ENCODE results near the gene SORBS1. TPM values are rescaled to one million over a fixed set of nuclear protein-coding genes. Genes with fewer than 3 reads are reported as not detected.
A peak's percentile ranks its signal among the peaks of the same experiment; 100 is the strongest.

Gene SORBS1
- total RNA-seq, 1 experiment from 2014 or later, result 39.9 TPM

GRCh38 chr10:95604630-95605029, 43.5 kb upstream of the SORBS1 start (continued):
- TF ChIP-seq ZBTB43 (CRISPR knock-in tag; IDR thresholded peaks at IDR 0.05) (no peak), MLX (CRISPR knock-in tag; IDR thresholded peaks at IDR 0.05) (no peak), ZNF121 (CRISPR knock-in tag; IDR thresholded peaks at IDR 0.05) (no peak)

GRCh38 chr10:95602382-95602781, 41.2 kb upstream of the SORBS1 start:
- DNase-seq (ENCODE audit: low spot score), result no peak
- ATAC-seq, result no peak
- H3K27me3 Mint-ChIP-seq (ENCODE audit: low read depth), result no peaks in the 10 kb centered on the region
- peaks cover 6% of the 10 kb centered on the region for H3K36me3 Mint-ChIP-seq
- no peak overlapping the region for H3K4me3 Mint-ChIP-seq
- ChIA-PET POLR2A (no interaction called here), CTCF (interaction anchor here (1.2 to 10.6 kb wide), 8 partner anchors 42 to 469 kb away, joined by 5 to 166 read pairs (median 12); partner anchors contain the start of genes SORBS1 and TCTN3)
- peaks cover 14% of the 10 kb centered on the region for H3K4me1 Mint-ChIP-seq
- H3K9me3 Mint-ChIP-seq, result no peaks in the 10 kb centered on the region
- H3K27ac Mint-ChIP-seq, result no peak overlapping the region
- TF ChIP-seq SMAD3 (CRISPR knock-in tag; IDR thresholded peaks at IDR 0.05; ENCODE audit: borderline replicate concordance), result no peak
- TF ChIP-seq FOXJ3 (CRISPR knock-in tag; IDR thresholded peaks at IDR 0.05; ENCODE audit: borderline replicate concordance), result no peak
- TF ChIP-seq ZNF425 (CRISPR knock-in tag; conservative IDR thresholded peaks at IDR 0.05), result no peak
- no peak for TF ChIP-seq NFATC4 (CRISPR knock-in tag; IDR thresholded peaks at IDR 0.05)
- TF ChIP-seq ZNF121 (CRISPR knock-in tag; IDR thresholded peaks at IDR 0.05), result no peak
- TF ChIP-seq NFE2L1 (CRISPR knock-in tag; IDR thresholded peaks at IDR 0.05), result no peak
- no peak for TF ChIP-seq SMAD4 (CRISPR knock-in tag; IDR thresholded peaks at IDR 0.05)

GRCh38 chr10:95601116-95601719, 40.0 kb upstream of the SORBS1 start:
- no peak overlapping the region for H3K27ac Mint-ChIP-seq
- POLR2A ChIA-PET, result no interaction called here
- H3K9me3 Mint-ChIP-seq, result peaks cover 7% of the 10 kb centered on the region
- peak; percentile 86 for DNase-seq (ENCODE audit: low spot score)
- CTCF ChIA-PET, result interaction anchor here (0.5 to 10.6 kb wide), 53 partner anchors 9 to 1080 kb away, joined by 3 to 166 read pairs (median 4); partner anchors contain the start of genes SORBS1 and TCTN3
- no peak overlapping the region for H3K4me3 Mint-ChIP-seq
- peaks cover 14% of the 10 kb centered on the region for H3K4me1 Mint-ChIP-seq
- ATAC-seq, result peak; percentile 95
- no peaks in the 10 kb centered on the region for H3K27me3 Mint-ChIP-seq (ENCODE audit: low read depth)
- H3K36me3 Mint-ChIP-seq, result peaks cover 3% of the 10 kb centered on the region
- TF ChIP-seq FOXP4 (CRISPR knock-in tag; IDR thresholded peaks at IDR 0.05) (no peak), CTCF (IDR thresholded peaks at IDR 0.05) (peak; percentile 81), GABPB1 (CRISPR knock-in tag; IDR thresholded peaks at IDR 0.05) (no peak)

All from WTC11 (cell line).